HUES64 (cell line): ENCODE measurements around the gene POLR2B.

Source experiments
- H3K27ac ChIP-seq: 2 replicates; pipeline ENCODE4 v1.7.0; 2013; ENCODE audit warnings: low read depth, low read length, inconsistent platforms
- H3K27me3 ChIP-seq: 2 replicates; pipeline ENCODE4 v1.6.1; 2013; ENCODE audit warnings: mild to moderate bottlenecking, low read length; ENCODE audit not compliant: insufficient read depth
- H3K36me3 ChIP-seq: 2 replicates; pipeline ENCODE4 v1.6.1; 2013; ENCODE audit warnings: mild to moderate bottlenecking, low read length; ENCODE audit not compliant: insufficient read depth
- H3K4me1 ChIP-seq: 2 replicates; pipeline ENCODE4 v1.6.1; 2013; ENCODE audit warnings: mild to moderate bottlenecking, low read length, moderate library complexity; ENCODE audit not compliant: insufficient read depth
- H3K4me3 ChIP-seq: 2 replicates; pipeline ENCODE4 v1.5.1; 2013; ENCODE audit warnings: mild to moderate bottlenecking, low read length, moderate library complexity
- H3K9ac ChIP-seq: 2 replicates; pipeline ENCODE4 v1.6.1; 2013; ENCODE audit warnings: mild to moderate bottlenecking, low read depth, low read length
- H3K9me3 ChIP-seq: 2 replicates; pipeline ENCODE4 v1.6.1; 2013; ENCODE audit warnings: low read depth, low read length; ENCODE audit not compliant: insufficient read depth
- WGBS: fragments of 150-250, 120-280 bp; methylation state at CpG from one replicate; pipeline ENCODE4 v1.1.7; 2013; ENCODE audit warnings: missing lambda C conversion rate; 5-methylcytosine and 5-hydroxymethylcytosine counted together

Gene POLR2B

DNA sequence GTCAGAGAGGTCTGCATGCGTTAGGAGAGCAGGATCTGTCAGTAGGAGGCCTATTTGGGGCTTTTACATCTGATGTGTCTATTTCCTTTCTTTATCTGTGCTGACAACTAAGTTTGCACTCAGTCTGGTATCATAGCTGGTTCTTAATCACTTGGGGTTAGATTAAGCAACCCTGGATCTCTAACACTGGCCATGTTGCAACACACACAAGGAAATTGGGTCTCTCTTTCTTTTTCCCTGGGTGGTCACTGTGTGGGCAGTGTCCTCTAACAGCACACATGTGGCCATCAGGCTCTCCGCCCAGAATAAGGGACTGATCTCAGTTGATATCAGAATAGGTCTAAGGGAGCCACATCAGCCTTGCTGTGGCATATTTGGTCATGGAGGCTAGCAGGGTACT lies 92.6 kb downstream of the POLR2B start:
- no peak overlapping the region for H3K27ac ChIP-seq

DNA sequence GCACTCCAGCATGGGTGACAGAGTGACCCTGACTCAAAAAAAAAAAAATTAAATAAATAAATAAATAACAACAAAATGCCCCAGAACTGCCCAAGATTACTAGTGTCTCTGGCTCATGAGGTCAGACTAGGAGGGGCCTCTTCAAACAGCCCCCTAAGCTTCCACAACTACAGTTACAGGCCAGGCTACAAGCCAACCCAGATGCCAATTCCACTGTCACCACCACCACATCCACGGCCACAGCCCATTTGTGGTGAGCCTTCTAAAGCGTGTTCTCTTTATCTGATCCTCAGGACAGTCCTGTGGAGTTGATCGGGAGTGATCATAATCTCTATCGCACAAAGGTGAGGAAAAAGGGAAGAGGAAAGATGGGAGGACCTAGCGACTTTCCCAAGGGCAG lies 94.9 kb downstream of the POLR2B start:
- no peaks in the 10 kb centered on the region for H3K9me3 ChIP-seq
- H3K9ac ChIP-seq = no peak overlapping the region
- peaks cover 11% of the 10 kb centered on the region for H3K4me1 ChIP-seq
- WGBS = 86% methylated on average over 5 of the region's 5 CpGs
- H3K4me3 ChIP-seq = no peak overlapping the region
- no peaks in the 10 kb centered on the region for H3K27me3 ChIP-seq
- no peak overlapping the region for H3K27ac ChIP-seq
- no peaks in the 10 kb centered on the region for H3K36me3 ChIP-seq

More for the DNA sequence above, 92.6 kb downstream of the POLR2B start:
- Histone ChIP-seq H3K9me3 (no peaks in the 10 kb centered on the region), H3K4me1 (peaks cover 4% of the 10 kb centered on the region; the same call in 1 of the 2 replicates), H3K9ac (no peak overlapping the region), H3K27me3 (no peaks in the 10 kb centered on the region), H3K36me3 (no peaks in the 10 kb centered on the region), H3K4me3 (no peak overlapping the region)
- 87% methylated on average over 2 of the region's 2 CpGs for WGBS

DNA sequence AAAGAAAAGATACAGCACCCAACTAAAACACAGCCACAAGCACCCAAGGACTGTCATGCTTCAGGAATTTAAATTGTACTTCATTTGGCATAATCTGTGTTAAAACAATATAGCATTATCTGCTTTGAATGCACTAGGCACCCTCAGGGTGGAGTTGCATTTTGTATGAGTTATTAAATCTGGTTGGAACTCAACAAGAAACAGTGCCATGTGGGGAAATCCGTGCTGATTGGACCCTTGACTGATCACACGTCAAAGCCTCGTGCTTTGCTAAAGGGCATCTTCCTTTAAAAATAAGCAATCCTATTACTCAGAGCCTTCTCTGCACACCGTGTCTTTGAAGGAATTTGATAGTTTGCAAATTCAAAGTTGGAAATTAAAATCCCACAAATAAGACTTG lies 96.0 kb downstream of the POLR2B start:
- Histone ChIP-seq H3K36me3 (no peaks in the 10 kb centered on the region), H3K4me3 (no peak overlapping the region), H3K27ac (no peak overlapping the region), H3K4me1 (peaks cover 21% of the 10 kb centered on the region), H3K27me3 (no peaks in the 10 kb centered on the region), H3K9me3 (no peaks in the 10 kb centered on the region), H3K9ac (no peak overlapping the region)
- WGBS = 72% methylated on average over 4 of the region's 4 CpGs

DNA sequence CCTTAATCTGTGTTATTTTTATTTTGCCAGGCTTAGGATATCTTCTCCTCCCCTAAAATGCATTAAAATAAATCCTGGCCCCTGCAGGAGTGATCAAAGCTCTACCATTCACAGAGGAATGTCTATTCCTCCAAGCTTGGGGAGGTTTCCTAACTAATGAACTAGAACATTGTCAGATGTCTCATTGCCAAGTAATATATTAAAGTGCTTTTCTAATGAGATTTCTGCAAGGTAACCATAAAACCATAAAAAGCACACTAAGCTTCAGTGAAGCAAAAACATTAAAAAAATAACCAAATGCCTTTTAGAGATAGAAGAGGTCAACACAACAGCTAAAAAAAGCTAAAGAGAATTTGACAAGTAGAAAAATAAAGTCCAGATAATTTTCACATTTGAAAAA lies 96.7 kb downstream of the POLR2B start:
- H3K4me3 ChIP-seq = no peak overlapping the region

DNA sequence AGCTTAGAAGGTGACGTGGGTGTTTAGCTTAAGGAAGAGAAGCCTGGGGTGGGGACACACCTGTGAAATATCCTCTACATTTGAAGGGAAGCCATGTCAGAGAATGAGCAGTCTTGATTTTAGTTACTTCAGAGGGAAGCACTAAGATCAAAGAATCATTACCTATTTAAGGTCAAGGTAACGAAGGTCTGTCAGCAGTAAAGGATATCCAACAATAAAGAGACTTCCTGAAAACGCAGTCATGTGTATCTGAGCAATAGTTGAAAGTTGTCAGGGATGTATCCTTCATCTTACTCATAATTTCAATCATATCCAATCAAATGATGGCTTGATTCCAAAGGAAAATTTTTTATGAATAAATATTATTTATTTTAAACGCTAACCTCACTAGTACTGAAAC lies 98.0 kb downstream of the POLR2B start:
- no peak overlapping the region for H3K9ac ChIP-seq
- no peaks in the 10 kb centered on the region for H3K36me3 ChIP-seq
- H3K4me1 ChIP-seq = peaks cover 21% of the 10 kb centered on the region
- H3K27me3 ChIP-seq = no peaks in the 10 kb centered on the region
- 42% methylated on average over 1 of the region's 4 CpGs for WGBS
- no peak overlapping the region for H3K4me3 ChIP-seq
- no peaks in the 10 kb centered on the region for H3K9me3 ChIP-seq
- no peak overlapping the region for H3K27ac ChIP-seq

More for the DNA sequence above, 96.7 kb downstream of the POLR2B start:
- Histone ChIP-seq H3K4me1 (peaks cover 21% of the 10 kb centered on the region), H3K27me3 (no peaks in the 10 kb centered on the region), H3K9ac (no peak overlapping the region), H3K9me3 (no peaks in the 10 kb centered on the region), H3K36me3 (no peaks in the 10 kb centered on the region), H3K27ac (no peak overlapping the region)

DNA sequence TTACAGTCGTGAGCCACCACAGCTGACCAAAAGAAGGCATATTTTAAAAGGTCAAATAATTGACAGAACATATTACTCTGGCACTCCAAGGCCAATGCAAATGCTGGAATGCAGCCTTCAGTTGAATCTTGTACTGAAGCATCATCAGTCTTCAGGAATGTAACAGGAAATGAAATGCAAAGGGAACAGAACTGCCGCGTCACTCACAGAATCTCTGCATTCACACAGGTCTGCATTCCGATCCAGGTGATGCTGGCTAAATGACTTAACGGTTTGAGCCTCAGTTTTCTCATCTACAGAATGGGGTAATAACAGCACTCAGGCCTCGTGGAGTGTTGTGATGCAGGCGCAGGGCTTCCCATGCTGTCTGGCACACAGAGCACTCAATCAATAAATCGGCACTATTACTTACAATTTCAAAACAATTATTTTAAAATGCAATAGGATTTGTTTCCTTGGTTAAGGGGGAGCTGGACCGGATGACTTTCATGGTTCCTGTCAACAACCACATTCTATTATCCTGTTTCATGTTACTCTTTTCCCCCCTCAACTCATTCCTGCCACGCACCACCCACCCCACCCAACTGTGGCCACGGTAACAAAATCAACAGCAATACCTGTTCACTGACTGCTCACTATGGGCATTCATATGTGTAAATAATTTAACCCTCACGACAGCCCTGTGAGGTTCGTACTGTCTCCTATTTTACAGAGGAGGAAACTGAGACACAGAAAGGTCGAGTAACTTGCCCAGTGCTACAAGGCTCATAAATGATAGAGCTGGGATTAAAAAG lies 99.1 kb downstream of the POLR2B start:
- H3K27ac ChIP-seq = peak overlapping the region; percentile 29
- 80% methylated on average over 14 of the region's 14 CpGs for WGBS
- no peaks in the 10 kb centered on the region for H3K9me3 ChIP-seq
- H3K36me3 ChIP-seq = no peaks in the 10 kb centered on the region
- no peaks in the 10 kb centered on the region for H3K27me3 ChIP-seq
- no peak overlapping the region; the same call in 1 of the 2 replicates for H3K9ac ChIP-seq
- no peak overlapping the region for H3K4me3 ChIP-seq
- peaks cover 24% of the 10 kb centered on the region for H3K4me1 ChIP-seq

DNA sequence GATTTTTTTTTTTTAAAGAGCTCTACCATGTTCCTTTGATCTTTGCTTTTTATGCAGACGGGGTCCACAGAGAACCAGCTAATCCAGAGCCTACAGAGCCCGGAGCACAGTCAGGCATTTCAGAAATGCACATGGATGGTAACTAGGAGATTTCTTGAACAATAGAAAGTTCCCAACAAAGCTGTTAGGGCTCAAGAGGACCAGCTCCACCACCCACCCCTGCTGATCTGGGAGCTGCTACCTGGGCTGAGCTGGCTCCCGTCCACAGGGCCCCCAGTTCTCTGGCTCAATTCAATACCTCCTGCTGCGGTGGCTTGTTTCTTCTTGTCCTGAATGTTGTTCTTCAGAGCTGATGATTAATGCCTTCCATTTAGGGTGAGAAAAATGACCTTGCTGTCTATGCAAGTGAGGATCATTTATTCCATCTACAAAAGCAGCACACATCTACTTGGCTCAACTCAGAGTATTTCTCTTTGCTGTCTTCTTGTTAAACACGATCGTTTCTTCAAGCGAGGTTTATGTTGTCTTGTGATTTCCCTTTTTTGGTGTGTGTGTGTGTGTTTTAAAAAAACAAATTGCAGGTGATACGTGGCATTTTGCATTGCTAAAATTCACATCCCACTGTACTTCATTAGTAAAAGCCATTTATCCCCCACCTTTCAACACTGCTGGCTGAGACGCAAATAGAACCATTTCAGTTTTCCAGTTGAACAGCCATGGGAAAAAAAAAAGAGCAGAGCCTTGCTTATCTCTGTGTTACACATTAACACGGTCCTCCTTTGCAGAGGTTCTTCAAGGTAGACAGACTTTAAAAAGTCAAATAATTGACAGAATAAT lies 100.2 kb downstream of the POLR2B start:
- WGBS = 30% methylated on average over 10 of the region's 10 CpGs
- Histone ChIP-seq H3K4me3 (no peak overlapping the region), H3K9me3 (no peaks in the 10 kb centered on the region), H3K27me3 (no peaks in the 10 kb centered on the region), H3K4me1 (peaks cover 24% of the 10 kb centered on the region), H3K36me3 (no peaks in the 10 kb centered on the region), H3K27ac (peak overlapping the region; percentile 29), H3K9ac (peak overlapping the region; percentile 25; the same call in 1 of the 2 replicates)
